MM.1S (cell line): ENCODE data around the gene CPNE7.

Experiments used
- EZH2 ChIP-seq: fragments of 300-600 bp; sonication (generic); optimal IDR thresholded peaks from 2 replicates; pipeline ENCODE3; 2017; ENCODE audit warnings: low read depth, mild to moderate bottlenecking, antibody characterized with exemption, low read length, mixed read lengths
- EZH2phosphoT487 ChIP-seq: fragments of 300-600 bp; sonication (generic); IDR thresholded peaks from 2 replicates; pipeline ENCODE4 v1.6.1; 2018; ENCODE audit warnings: antibody characterized with exemption, low read length
- TF ChIP-seq, protein P1 (sequence below): fragments of 300-600 bp; sonication (generic); IDR thresholded peaks from 2 replicates; pipeline ENCODE4 v1.5.1; 2016; ENCODE audit warnings: antibody characterized with exemption, low read length, mixed read lengths

DNA sequence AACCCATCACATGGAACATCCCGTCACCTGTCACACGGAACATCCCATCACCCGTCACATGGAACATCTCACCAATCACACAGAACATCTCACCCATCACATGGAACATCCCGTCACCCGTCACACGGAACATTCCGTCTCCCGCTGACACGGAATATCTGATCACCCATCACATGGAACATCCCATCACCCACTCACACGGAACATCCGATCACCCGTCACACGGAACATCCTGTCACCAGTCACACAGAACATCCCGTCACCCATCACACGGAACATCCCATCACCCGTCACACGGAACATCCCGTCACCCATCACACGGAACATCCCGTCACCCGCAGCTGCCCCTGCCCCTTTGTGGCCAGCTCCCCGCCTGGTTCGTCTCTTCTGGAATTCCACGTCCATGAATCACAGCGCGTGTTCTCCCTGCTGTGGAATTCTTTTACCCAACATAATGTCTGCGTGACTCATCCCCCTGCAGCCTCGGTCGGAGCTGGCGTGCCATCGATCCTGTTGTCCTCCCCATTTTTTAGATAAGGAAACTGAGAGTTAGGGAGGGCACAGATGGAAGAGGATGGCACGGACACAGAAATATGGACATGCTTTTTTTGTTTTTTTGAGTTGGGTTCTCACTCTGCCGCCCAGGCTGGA is 5.6 kb downstream of the CPNE7 start:
- TF ChIP-seq, protein P1, sequence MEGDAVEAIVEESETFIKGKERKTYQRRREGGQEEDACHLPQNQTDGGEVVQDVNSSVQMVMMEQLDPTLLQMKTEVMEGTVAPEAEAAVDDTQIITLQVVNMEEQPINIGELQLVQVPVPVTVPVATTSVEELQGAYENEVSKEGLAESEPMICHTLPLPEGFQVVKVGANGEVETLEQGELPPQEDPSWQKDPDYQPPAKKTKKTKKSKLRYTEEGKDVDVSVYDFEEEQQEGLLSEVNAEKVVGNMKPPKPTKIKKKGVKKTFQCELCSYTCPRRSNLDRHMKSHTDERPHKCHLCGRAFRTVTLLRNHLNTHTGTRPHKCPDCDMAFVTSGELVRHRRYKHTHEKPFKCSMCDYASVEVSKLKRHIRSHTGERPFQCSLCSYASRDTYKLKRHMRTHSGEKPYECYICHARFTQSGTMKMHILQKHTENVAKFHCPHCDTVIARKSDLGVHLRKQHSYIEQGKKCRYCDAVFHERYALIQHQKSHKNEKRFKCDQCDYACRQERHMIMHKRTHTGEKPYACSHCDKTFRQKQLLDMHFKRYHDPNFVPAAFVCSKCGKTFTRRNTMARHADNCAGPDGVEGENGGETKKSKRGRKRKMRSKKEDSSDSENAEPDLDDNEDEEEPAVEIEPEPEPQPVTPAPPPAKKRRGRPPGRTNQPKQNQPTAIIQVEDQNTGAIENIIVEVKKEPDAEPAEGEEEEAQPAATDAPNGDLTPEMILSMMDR, result no peak
- TF ChIP-seq EZH2, result no peak
- TF ChIP-seq EZH2phosphoT487, result no peak
